HEK293 (cell line): ENCODE results near the gene PRSS8.
A peak's percentile ranks its signal among the peaks of the same experiment; 100 is the strongest.
"Not testable (repeated sequence)": the region's sequence is repeated elsewhere in the genome, so short reads cannot be mapped to it uniquely, and the experiment has no call there.

Source experiments
- CTCF ChIA-PET: fragments of 350-600 bp; formaldehyde crosslinking; extraction: SDS; loops from one replicate; lab custom pipeline; 2021; ENCODE audit warnings: antibody characterized with exemption; lab: Yijun Ruan, JAX
- POLR2A ChIA-PET: fragments of 300-600 bp; formaldehyde crosslinking; extraction: SDS; loops from one replicate; lab custom pipeline; 2020; ENCODE audit warnings: antibody characterized with exemption, inconsistent platforms; lab: Yijun Ruan, JAX
- H3K27ac ChIP-seq: fragments of 200-500 bp; sonication (Bioruptor generic); 2 replicates; pipeline ENCODE4 v1.5.1; 2014; ENCODE audit warnings: low read depth, low read length, control low read depth, inconsistent platforms; ENCODE audit errors: extremely low read depth
- H3K36me3 ChIP-seq, 2 experiments: fragments of 200-500 bp in 1 of 2; sonication (Bioruptor generic) in 1 of 2; 1 replicate in 1 of 2; 2 replicates in 1 of 2; pipeline ENCODE4 v1.5.1; 2014 to 2017; ENCODE audit warnings: inconsistent platforms in 2 of 2, low read length in 2 of 2; ENCODE audit not compliant: control insufficient read depth in 2 of 2, insufficient read depth in 1 of 2
- H3K4me1 ChIP-seq: fragments of 200-500 bp; sonication (Bioruptor generic); 2 replicates; pipeline ENCODE4 v1.5.1; 2014; ENCODE audit warnings: mild to moderate bottlenecking, low read length, inconsistent platforms; ENCODE audit not compliant: control insufficient read depth, insufficient read depth
- H3K4me3 ChIP-seq: 2 replicates; pipeline ENCODE4 v1.5.1; 2011; ENCODE audit warnings: low read depth, mild to moderate bottlenecking, control low read depth, low read length, moderate library complexity
- H3K9me3 ChIP-seq: fragments of 200-500 bp; sonication (Bioruptor generic); 2 replicates; pipeline ENCODE4 v1.5.1; 2014; ENCODE audit warnings: low read depth, low read length, inconsistent platforms; ENCODE audit not compliant: control insufficient read depth, insufficient read depth
- EGR2 ChIP-seq: fragments of 450-650 bp; formaldehyde crosslinking; IDR thresholded peaks from 2 replicates; pipeline ENCODE4 v1.5.1; 2016; ENCODE audit warnings: low read depth, missing biosample characterization, missing genetic modification characterization
- SP7 ChIP-seq: fragments of 450-650 bp; formaldehyde crosslinking; IDR thresholded peaks from 2 replicates; pipeline ENCODE4 v1.5.1; 2016; ENCODE audit warnings: missing biosample characterization, missing genetic modification characterization
- YY1 ChIP-seq: fragments of 450-650 bp; formaldehyde crosslinking; IDR thresholded peaks from 2 replicates; pipeline ENCODE4 v1.5.1; 2018; ENCODE audit warnings: missing biosample characterization, missing genetic modification characterization
- ZFHX2 ChIP-seq: fragments of 450-650 bp; formaldehyde crosslinking; conservative IDR thresholded peaks from 2 replicates; pipeline ENCODE4 v1.5.1; 2016; ENCODE audit warnings: missing biosample characterization, missing genetic modification characterization
- ZFP69B ChIP-seq: fragments of 450-650 bp; formaldehyde crosslinking; IDR thresholded peaks from 2 replicates; pipeline ENCODE4 v1.5.1; 2016; ENCODE audit warnings: missing biosample characterization, missing genetic modification characterization
- ZNF16 ChIP-seq: fragments of 450-650 bp; formaldehyde crosslinking; IDR thresholded peaks from 2 replicates; pipeline ENCODE4 v1.5.1; 2016; ENCODE audit warnings: low read depth, missing biosample characterization, missing genetic modification characterization
- ZNF311 ChIP-seq: fragments of 450-650 bp; formaldehyde crosslinking; IDR thresholded peaks from 2 replicates; pipeline ENCODE4 v1.5.1; 2017; ENCODE audit warnings: missing biosample characterization, missing genetic modification characterization, borderline replicate concordance
- ZNF324 ChIP-seq: fragments of 450-650 bp; formaldehyde crosslinking; IDR thresholded peaks from 2 replicates; pipeline ENCODE4 v1.5.1; 2016; ENCODE audit warnings: missing biosample characterization, missing genetic modification characterization
- ZNF350 ChIP-seq: fragments of 450-650 bp; formaldehyde crosslinking; IDR thresholded peaks from 2 replicates; pipeline ENCODE4 v1.5.0; 2017; ENCODE audit warnings: missing biosample characterization, mild to moderate bottlenecking, missing genetic modification characterization
- ZNF366 ChIP-seq: fragments of 450-650 bp; formaldehyde crosslinking; conservative IDR thresholded peaks from 2 replicates; pipeline ENCODE4 v1.5.1; 2016; ENCODE audit warnings: missing biosample characterization, missing genetic modification characterization
- ZNF600 ChIP-seq: fragments of 450-650 bp; formaldehyde crosslinking; IDR thresholded peaks from 2 replicates; pipeline ENCODE4 v1.5.1; 2016; ENCODE audit warnings: missing biosample characterization, missing genetic modification characterization
- ZNF701 ChIP-seq: fragments of 450-650 bp; formaldehyde crosslinking; IDR thresholded peaks from 2 replicates; pipeline ENCODE4 v1.5.1; 2016; ENCODE audit warnings: missing biosample characterization, missing genetic modification characterization
- TF ChIP-seq, protein P1 (sequence below): fragments of 450-650 bp; formaldehyde crosslinking; IDR thresholded peaks from 2 replicates; pipeline ENCODE4 v1.5.1; 2016; ENCODE audit warnings: missing biosample characterization, missing genetic modification characterization
- TF ChIP-seq, protein P2 (sequence below): fragments of 450-650 bp; formaldehyde crosslinking; IDR thresholded peaks from 2 replicates; pipeline ENCODE4 v1.5.1; 2016; ENCODE audit warnings: missing biosample characterization, missing genetic modification characterization
- TF ChIP-seq, protein P3 (sequence below): fragments of 450-650 bp; formaldehyde crosslinking; IDR thresholded peaks from 2 replicates; pipeline ENCODE4 v1.5.1; 2016; ENCODE audit warnings: missing biosample characterization, missing genetic modification characterization
- TF ChIP-seq, protein P4 (sequence below): fragments of 450-650 bp; formaldehyde crosslinking; IDR thresholded peaks from 2 replicates; pipeline ENCODE4 v1.5.1; 2017; ENCODE audit warnings: missing biosample characterization, missing genetic modification characterization

The PRSS8 gene

DNA sequence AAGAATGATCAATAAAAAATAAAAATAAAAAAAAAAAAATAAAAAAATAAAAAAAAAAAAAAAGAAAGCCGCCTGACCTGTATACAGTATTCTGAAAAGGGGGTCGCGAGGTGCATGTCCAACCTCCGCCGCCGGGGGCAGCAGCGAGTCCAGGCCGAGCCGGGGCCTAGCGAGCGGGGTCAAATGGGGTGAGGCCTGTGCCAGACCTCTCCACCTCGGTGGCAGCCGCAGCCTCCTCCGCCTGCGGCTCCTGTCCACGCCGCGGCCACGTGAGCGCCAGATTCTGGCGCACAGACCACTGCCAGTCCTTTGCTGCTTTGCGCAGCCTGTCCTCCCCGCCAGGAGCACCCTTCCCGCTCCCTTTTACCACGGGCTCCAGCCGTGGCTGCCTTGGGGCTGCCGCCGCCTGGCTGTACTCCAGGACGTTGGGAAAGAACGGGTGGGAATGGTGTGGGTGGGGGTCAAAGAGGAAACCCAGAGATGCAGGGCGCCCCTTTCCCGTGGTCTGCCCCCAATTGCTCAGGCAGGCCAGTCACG lies 29.8 kb downstream of the PRSS8 start (continued):
- TF ChIP-seq, protein P1, sequence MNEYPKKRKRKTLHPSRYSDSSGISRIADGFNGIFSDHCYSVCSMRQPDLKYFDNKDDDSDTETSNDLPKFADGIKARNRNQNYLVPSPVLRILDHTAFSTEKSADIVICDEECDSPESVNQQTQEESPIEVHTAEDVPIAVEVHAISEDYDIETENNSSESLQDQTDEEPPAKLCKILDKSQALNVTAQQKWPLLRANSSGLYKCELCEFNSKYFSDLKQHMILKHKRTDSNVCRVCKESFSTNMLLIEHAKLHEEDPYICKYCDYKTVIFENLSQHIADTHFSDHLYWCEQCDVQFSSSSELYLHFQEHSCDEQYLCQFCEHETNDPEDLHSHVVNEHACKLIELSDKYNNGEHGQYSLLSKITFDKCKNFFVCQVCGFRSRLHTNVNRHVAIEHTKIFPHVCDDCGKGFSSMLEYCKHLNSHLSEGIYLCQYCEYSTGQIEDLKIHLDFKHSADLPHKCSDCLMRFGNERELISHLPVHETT (tag by site-specific recombination), result peak; percentile 35; the same call in 1 of the 2 replicates
- TF ChIP-seq ZNF16 (tag by site-specific recombination) (no peak), SP7 (tag by site-specific recombination) (peak; percentile 75), ZNF600 (tag by site-specific recombination) (peak; percentile 93), ZNF350 (no peak), ZFP69B (tag by site-specific recombination) (peak; percentile 29; the same call in 1 of the 2 replicates)
- TF ChIP-seq, protein P2, sequence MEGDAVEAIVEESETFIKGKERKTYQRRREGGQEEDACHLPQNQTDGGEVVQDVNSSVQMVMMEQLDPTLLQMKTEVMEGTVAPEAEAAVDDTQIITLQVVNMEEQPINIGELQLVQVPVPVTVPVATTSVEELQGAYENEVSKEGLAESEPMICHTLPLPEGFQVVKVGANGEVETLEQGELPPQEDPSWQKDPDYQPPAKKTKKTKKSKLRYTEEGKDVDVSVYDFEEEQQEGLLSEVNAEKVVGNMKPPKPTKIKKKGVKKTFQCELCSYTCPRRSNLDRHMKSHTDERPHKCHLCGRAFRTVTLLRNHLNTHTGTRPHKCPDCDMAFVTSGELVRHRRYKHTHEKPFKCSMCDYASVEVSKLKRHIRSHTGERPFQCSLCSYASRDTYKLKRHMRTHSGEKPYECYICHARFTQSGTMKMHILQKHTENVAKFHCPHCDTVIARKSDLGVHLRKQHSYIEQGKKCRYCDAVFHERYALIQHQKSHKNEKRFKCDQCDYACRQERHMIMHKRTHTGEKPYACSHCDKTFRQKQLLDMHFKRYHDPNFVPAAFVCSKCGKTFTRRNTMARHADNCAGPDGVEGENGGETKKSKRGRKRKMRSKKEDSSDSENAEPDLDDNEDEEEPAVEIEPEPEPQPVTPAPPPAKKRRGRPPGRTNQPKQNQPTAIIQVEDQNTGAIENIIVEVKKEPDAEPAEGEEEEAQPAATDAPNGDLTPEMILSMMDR (tag by site-specific recombination), result peak; percentile 84
- TF ChIP-seq, protein P3, sequence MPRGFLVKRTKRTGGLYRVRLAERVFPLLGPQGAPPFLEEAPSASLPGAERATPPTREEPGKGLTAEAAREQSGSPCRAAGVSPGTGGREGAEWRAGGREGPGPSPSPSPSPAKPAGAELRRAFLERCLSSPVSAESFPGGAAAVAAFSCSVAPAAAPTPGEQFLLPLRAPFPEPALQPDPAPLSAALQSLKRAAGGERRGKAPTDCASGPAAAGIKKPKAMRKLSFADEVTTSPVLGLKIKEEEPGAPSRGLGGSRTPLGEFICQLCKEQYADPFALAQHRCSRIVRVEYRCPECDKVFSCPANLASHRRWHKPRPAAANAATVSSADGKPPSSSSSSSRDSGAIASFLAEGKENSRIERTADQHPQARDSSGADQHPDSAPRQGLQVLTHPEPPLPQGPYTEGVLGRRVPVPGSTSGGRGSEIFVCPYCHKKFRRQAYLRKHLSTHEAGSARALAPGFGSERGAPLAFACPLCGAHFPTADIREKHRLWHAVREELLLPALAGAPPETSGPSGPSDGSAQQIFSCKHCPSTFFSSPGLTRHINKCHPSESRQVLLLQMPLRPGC (tag by site-specific recombination), result 0 out of 2 replicates have a peak, but pooled peaks have one; percentile 34

DNA sequence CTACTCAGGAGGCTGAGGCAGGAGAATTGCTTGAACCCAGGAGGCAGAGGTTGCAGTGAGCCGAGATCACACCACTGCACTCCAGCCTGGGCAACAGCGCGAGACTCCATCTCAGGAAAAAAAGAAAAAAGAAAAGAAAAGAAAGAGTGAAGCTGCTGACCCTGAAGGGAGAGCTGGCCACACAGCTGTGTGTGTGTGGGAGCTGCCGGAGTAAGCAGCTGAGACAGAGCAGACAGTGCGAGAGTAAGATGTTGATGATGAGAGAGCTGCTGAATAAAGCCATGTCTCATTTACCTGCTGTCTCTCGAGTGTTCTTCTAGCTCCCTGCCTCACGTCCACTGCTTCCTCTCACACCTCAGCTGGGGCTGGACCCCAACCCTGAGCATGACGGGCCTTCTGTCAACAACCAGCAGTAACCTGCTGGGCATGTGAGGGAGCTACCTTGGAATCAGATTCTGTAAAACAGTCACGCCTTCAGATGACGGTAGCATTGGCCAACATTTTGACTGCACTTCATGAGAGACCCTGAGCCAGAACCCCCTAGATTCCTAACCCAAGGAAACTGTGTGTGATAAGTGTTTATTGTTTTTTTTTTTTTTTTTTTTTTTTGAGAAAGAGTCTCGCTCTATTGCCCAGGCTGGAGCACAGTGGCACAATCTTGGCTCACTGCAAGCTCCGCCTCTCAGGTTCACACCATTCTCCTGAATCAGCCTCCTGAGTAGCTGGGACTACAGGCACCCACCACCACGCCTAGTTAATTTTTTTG lies 34.5 kb downstream of the PRSS8 start:
- POLR2A ChIA-PET, result interaction anchor here (0.8 to 1.6 kb wide), 6 partner anchors 13 to 772 kb away, joined by 3 to 6 read pairs (median 4); partner anchors contain the start of genes FUS, KAT8, ZNF267 and ZNF646
- not testable (repeated sequence) for H3K36me3 ChIP-seq, H3K4me1 ChIP-seq, H3K27ac ChIP-seq, H3K4me3 ChIP-seq, H3K9me3 ChIP-seq
- CTCF ChIA-PET, result interaction anchor here (1.4 kb wide), 1 partner anchor 42 kb away, joined by 4 read pairs; no protein-coding TSS in a partner anchor

DNA sequence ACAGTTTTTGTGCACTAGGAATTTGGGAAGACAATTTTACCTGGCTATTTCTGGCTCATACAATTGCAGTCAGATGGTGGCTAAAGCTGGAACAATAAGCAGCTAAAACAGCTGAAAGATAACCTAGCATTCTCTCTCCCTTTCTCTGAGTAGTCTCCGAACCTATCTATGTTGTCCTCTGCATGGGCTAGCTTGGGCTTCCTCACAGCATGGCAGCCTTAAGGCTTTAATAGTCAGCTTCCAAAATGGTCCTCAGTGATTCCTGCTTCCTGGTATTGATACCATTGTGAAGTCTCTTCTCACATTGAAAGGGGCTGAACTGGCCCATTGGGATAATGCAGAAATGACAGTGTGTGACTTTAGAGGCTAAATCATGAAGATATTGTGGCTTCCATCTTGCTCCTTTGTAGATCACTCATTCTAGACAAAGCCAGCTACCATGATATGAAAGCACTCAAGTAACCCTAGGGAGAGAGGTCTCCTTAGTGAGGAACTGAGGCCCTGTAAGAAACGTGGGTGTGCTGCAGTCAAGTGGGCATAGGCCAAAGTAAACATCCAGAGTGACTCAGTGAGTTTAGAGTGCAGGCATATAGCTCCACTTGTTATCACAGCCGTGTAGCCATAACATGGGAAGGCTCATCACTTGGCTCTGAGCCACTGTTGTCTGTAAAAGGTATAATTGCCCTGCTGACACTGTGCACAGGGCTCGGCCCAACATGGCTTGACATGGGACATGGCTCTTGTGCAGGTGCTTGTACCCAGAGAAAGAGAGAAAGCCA lies 35.5 kb downstream of the PRSS8 start:
- H3K4me1 ChIP-seq, result no peaks in the 10 kb centered on the region
- ChIA-PET POLR2A (interaction anchor here (0.5 to 1.6 kb wide), 6 partner anchors 17 to 773 kb away, joined by 3 to 11 read pairs (median 4); partner anchors contain the start of genes KAT8, ZNF267, ZNF646 and ZNF668), CTCF (interaction anchor here (0.7 kb wide), 1 partner anchor 114 kb away, joined by 4 read pairs; no protein-coding TSS in a partner anchor)
- no peak overlapping the region for H3K4me3 ChIP-seq
- no peaks in the 10 kb centered on the region for H3K36me3 ChIP-seq
- no peaks in the 10 kb centered on the region; the same call in 1 of the 2 replicates for H3K9me3 ChIP-seq
- TF ChIP-seq, protein P4, sequence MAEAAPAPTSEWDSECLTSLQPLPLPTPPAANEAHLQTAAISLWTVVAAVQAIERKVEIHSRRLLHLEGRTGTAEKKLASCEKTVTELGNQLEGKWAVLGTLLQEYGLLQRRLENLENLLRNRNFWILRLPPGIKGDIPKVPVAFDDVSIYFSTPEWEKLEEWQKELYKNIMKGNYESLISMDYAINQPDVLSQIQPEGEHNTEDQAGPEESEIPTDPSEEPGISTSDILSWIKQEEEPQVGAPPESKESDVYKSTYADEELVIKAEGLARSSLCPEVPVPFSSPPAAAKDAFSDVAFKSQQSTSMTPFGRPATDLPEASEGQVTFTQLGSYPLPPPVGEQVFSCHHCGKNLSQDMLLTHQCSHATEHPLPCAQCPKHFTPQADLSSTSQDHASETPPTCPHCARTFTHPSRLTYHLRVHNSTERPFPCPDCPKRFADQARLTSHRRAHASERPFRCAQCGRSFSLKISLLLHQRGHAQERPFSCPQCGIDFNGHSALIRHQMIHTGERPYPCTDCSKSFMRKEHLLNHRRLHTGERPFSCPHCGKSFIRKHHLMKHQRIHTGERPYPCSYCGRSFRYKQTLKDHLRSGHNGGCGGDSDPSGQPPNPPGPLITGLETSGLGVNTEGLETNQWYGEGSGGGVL (tag by site-specific recombination), result 0 out of 2 replicates have a peak, but pooled peaks have one; percentile 9
- TF ChIP-seq ZNF324 (tag by site-specific recombination) (no peak), ZNF366 (no peak), ZNF701 (tag by site-specific recombination) (no peak), EGR2 (peak; percentile 68; the same call in 1 of the 2 replicates), ZFHX2 (tag by site-specific recombination) (peak; percentile 43; the same call in 1 of the 2 replicates), SP7 (tag by site-specific recombination) (no peak), YY1 (tag by site-specific recombination) (0 out of 2 replicates have a peak, but pooled peaks have one; percentile 16), ZNF311 (tag by site-specific recombination) (no peak)
- H3K27ac ChIP-seq, result no peak overlapping the region
